ENCODE results near the gene SHISA2.

Gene SHISA2

DNA sequence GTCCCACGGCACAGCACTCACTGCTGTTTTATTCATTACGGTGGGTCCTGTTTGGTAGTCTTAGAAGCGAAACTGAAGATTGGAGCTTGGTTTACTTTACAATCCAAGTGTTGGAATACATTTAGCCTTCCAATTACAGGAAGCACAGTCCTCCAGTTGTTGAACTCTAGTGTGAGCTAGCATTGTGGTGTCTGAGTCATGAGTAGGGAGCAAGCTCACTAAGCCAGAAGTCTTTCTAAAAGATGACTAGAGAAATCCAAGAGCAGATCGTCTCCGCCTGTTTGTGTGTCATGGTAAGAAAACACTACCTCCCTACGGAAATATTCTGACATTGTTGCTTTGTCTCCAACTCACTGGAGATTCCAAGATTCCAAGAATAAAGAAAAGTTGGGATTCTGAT is 10.1 kb upstream of the SHISA2 start:
- TF ChIP-seq, protein P1, sequence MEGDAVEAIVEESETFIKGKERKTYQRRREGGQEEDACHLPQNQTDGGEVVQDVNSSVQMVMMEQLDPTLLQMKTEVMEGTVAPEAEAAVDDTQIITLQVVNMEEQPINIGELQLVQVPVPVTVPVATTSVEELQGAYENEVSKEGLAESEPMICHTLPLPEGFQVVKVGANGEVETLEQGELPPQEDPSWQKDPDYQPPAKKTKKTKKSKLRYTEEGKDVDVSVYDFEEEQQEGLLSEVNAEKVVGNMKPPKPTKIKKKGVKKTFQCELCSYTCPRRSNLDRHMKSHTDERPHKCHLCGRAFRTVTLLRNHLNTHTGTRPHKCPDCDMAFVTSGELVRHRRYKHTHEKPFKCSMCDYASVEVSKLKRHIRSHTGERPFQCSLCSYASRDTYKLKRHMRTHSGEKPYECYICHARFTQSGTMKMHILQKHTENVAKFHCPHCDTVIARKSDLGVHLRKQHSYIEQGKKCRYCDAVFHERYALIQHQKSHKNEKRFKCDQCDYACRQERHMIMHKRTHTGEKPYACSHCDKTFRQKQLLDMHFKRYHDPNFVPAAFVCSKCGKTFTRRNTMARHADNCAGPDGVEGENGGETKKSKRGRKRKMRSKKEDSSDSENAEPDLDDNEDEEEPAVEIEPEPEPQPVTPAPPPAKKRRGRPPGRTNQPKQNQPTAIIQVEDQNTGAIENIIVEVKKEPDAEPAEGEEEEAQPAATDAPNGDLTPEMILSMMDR (IDR thresholded peaks at IDR 0.05; ENCODE audit: low read depth, low read length), result no peak
- no peak for DNase-seq
- H3K36me3 ChIP-seq, result no peaks in the 10 kb centered on the region
- H3K27ac ChIP-seq, result no peak overlapping the region
- H3K27me3 ChIP-seq (ENCODE audit: insufficient read depth, low read depth, severe bottlenecking), result no peaks in the 10 kb centered on the region
- no peak overlapping the region for H3K4me3 ChIP-seq (ENCODE audit: low read depth, low read length)
- no peaks in the 10 kb centered on the region for H3K9me3 ChIP-seq (ENCODE audit: severe bottlenecking)

- TF ChIP-seq, protein P1 (IDR thresholded peaks at IDR 0.05; ENCODE audit: low read depth, low read length), result no peak
- H3K36me3 ChIP-seq, result no peaks in the 10 kb centered on the region
- H3K4me3 ChIP-seq (ENCODE audit: low read depth, low read length), result no peak overlapping the region
- no peak overlapping the region for H3K27ac ChIP-seq
- no peak for DNase-seq
- H3K27me3 ChIP-seq (ENCODE audit: insufficient read depth, low read depth, severe bottlenecking), result no peaks in the 10 kb centered on the region
- H3K9me3 ChIP-seq (ENCODE audit: severe bottlenecking), result no peaks in the 10 kb centered on the region
These were observed 9.4 kb upstream of the SHISA2 start for GRCh38 chr13:26061256-26061655.

DNA sequence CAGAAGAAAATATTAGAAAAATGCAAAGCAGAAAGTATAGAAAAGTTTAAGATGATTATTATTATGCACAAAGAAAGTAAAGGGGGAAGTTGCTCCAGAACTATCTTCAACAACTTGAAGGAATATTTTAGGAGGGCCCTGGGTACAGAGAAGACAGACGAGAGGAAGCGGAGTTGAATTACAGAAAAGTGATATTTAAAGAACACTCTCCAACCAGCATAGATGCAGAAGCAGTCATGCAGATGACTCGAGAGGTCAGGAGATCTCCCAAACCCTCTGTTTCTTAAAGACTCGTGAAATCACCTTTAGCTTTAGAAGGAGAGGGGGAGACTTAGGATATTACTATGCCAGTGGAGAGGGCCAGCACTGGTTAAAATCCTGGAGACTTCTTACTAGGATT is 8.5 kb upstream of the SHISA2 start:
- Histone ChIP-seq H3K36me3 (no peaks in the 10 kb centered on the region), H3K9me3 (ENCODE audit: severe bottlenecking) (no peaks in the 10 kb centered on the region), H3K27ac (no peak overlapping the region), H3K27me3 (ENCODE audit: insufficient read depth, low read depth, severe bottlenecking) (no peaks in the 10 kb centered on the region), H3K4me3 (ENCODE audit: low read depth, low read length) (no peak overlapping the region)
- DNase-seq, result no peak
- TF ChIP-seq, protein P1 (IDR thresholded peaks at IDR 0.05; ENCODE audit: low read depth, low read length), result no peak

DNA sequence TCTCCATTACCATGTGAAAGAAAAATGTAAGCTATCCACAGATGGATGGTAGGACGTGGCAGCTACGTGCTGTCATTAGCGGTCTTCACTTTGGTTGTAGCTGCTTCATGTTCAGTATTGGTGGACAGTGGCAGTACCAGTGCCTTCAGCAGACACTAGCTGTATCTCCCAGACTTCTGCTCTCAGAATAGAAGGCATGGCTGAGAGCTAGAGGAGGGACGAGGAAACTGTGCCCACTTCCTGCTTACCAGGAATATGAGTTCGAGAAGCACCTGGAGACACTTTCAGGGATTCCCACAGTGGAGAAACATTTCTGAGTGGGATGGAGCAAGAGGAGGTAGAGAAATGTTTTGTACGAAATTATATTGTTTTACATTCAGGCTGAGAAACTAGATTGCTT is 6.9 kb upstream of the SHISA2 start:
- Histone ChIP-seq H3K27ac (no peak overlapping the region), H3K9me3 (ENCODE audit: severe bottlenecking) (no peaks in the 10 kb centered on the region), H3K27me3 (ENCODE audit: insufficient read depth, low read depth, severe bottlenecking) (no peaks in the 10 kb centered on the region), H3K4me3 (ENCODE audit: low read depth, low read length) (no peak overlapping the region), H3K36me3 (no peaks in the 10 kb centered on the region)
- no peak for DNase-seq
- TF ChIP-seq, protein P1 (IDR thresholded peaks at IDR 0.05; ENCODE audit: low read depth, low read length), result no peak

DNA sequence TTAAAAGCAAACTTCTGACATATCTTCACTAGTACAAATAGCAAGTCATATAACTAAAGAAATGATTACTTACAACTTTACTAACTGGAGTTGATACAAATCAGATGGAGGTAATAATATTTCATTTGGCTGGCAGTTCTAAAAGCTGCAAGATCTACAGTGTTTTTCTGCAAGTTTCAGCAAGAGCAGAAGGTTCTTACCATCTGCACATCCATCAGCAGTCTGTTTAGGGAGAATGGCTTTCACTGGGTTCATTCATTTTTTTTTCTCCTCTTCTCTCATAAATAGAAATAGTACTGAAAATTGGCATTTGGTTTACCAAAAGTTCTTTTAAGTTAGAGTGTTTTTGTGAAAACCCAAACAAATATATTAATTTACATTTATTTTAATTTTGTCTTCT is 3.1 kb upstream of the SHISA2 start:
- Histone ChIP-seq H3K36me3 (no peaks in the 10 kb centered on the region), H3K27me3 (ENCODE audit: insufficient read depth, low read depth, severe bottlenecking) (peaks cover 12% of the 10 kb centered on the region), H3K9me3 (ENCODE audit: severe bottlenecking) (no peaks in the 10 kb centered on the region), H3K27ac (no peak overlapping the region), H3K4me3 (ENCODE audit: low read depth, low read length) (no peak overlapping the region)
- TF ChIP-seq, protein P1 (IDR thresholded peaks at IDR 0.05; ENCODE audit: low read depth, low read length), result no peak
- DNase-seq, result no peak

DNA sequence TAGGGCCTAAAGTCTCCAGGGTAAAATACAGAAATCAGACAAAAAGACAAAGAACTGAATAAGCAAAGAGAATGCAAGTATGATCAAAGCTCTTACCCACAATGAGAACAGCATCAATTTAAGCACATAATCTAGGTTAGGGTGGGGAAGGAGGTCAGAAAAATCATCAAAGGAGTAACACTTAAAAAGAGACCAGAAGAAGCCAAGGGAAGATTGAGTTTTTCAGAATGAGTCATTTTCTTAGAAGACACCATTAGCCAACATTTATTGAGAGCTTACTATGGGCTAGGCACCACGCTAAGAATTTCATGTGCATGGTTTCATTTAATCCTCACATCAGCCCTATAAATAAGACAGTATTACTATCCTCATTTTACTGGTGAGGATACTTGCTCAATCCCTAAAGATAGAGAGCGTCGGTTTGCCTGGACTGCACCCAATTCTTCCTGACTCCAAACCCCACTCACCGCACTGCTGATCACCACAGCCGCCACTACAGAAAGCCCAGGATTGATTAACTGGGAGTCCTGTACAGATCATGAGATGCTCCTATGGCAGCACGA is 1.7 kb upstream of the SHISA2 start:
- no peak overlapping the region for H3K4me3 ChIP-seq (ENCODE audit: low read depth, low read length)
- H3K27me3 ChIP-seq (ENCODE audit: insufficient read depth, low read depth, severe bottlenecking), result peaks cover 24% of the 10 kb centered on the region
- H3K27ac ChIP-seq, result no peak overlapping the region
- no peaks in the 10 kb centered on the region for H3K36me3 ChIP-seq
- TF ChIP-seq, protein P1 (IDR thresholded peaks at IDR 0.05; ENCODE audit: low read depth, low read length), result no peak
- DNase-seq, result no peak
- H3K9me3 ChIP-seq (ENCODE audit: severe bottlenecking), result no peaks in the 10 kb centered on the region

All from WERI-Rb-1 (cell line).